Right lobe of liver (tissue), 4 donors: ENCODE data around the gene ITGB3BP.

Experiments used
- POLR2A ChIP-seq: fragments of 450-650 bp; IDR thresholded peaks from one replicate; pipeline ENCODE4 v1.6.1; 2017; ENCODE audit warnings: antibody characterized with exemption, mild to moderate bottlenecking
- TF ChIP-seq, protein P1 (sequence below), 4 donors: fragments of 200-600 bp in 3 of 4; fragments of 450-650 bp in 1 of 4; IDR thresholded peaks; one replicate each; pipeline versions ENCODE4 v1.5.1 to v1.8.0; 2016 to 2022; ENCODE audit warnings: antibody characterized with exemption in 4 of 4, mild to moderate bottlenecking in 2 of 4
- donor health status: DM: no; HTN: no; CAD: no.
- donor health status: DM: no; HTN: no; CAD: no.
- donor health status: DM: no; HTN: yes; CAD: no.

DNA sequence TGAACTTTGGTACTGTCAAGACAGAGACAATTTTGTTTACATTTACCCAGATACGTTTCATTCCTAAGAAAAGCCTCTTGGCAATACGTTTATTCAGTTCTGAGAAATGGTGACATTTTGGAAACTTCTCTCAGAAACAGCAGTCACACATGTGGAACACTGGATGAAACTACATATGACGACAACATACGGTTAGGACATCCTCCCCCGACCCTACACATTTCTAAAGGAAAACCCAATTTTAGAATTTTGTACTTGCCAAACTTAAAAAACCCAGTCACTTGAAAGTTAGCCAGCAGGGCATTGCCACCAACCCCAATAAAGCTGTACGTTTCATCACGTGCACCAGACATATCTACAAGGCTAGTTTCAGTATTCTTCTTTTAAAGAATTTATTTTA, 56.8 kb downstream of the ITGB3BP start:
- TF ChIP-seq, protein P1, sequence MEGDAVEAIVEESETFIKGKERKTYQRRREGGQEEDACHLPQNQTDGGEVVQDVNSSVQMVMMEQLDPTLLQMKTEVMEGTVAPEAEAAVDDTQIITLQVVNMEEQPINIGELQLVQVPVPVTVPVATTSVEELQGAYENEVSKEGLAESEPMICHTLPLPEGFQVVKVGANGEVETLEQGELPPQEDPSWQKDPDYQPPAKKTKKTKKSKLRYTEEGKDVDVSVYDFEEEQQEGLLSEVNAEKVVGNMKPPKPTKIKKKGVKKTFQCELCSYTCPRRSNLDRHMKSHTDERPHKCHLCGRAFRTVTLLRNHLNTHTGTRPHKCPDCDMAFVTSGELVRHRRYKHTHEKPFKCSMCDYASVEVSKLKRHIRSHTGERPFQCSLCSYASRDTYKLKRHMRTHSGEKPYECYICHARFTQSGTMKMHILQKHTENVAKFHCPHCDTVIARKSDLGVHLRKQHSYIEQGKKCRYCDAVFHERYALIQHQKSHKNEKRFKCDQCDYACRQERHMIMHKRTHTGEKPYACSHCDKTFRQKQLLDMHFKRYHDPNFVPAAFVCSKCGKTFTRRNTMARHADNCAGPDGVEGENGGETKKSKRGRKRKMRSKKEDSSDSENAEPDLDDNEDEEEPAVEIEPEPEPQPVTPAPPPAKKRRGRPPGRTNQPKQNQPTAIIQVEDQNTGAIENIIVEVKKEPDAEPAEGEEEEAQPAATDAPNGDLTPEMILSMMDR (IDR thresholded peaks at IDR 0.05): no peak
- no peak for TF ChIP-seq POLR2A
